Rectal smooth muscle tissue (tissue), 1 donor: Measurements from ENCODE around the gene ACOXL.

Experiments used
- H3K27ac ChIP-seq: one replicate; pipeline ENCODE4 v1.7.0; 2013; ENCODE audit warnings: low read depth, low read length, inconsistent platforms
- H3K27me3 ChIP-seq: one replicate; pipeline ENCODE4 v1.7.0; 2013; ENCODE audit warnings: low read length; ENCODE audit not compliant: control insufficient read depth, insufficient read depth
- H3K36me3 ChIP-seq: one replicate; pipeline ENCODE4 v1.7.0; 2013; ENCODE audit warnings: low read length; ENCODE audit not compliant: control insufficient read depth, insufficient read depth
- H3K4me1 ChIP-seq: one replicate; pipeline ENCODE4 v1.7.0; 2013; ENCODE audit warnings: low read length; ENCODE audit not compliant: control insufficient read depth, insufficient read depth
- H3K4me3 ChIP-seq: one replicate; pipeline ENCODE4 v1.7.0; 2013; ENCODE audit warnings: low read length
- H3K9ac ChIP-seq: one replicate; pipeline ENCODE4 v1.7.0; 2013; ENCODE audit warnings: low read length

ACOXL gene

DNA sequence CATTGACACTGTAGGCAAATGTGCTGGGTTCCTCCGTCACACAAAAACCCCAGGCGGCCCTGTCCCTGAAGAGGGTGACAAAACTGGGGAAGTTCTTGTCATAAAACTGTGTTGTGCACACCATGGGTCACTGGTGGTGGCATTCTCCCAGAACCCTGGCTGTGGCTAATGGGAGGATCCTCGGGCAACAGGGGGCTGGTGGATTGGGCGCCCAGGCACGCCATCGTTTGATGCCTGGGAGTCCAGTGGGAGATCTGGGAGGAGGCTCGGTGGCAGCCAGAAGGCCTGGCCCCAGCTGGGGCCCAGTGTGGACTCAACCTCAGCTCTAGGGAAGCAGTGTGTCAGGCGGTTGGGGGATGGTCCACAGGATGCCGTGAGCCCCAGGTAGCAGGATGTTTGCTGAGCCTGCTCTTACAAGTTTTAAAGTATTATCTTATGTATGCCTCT, 140.7 kb downstream of the ACOXL start:
- no peak overlapping the region for H3K4me3 ChIP-seq
- no peaks in the 10 kb centered on the region for H3K36me3 ChIP-seq
- no peak overlapping the region for H3K27ac ChIP-seq
- no peak overlapping the region for H3K9ac ChIP-seq
- no peaks in the 10 kb centered on the region for H3K4me1 ChIP-seq
- no peaks in the 10 kb centered on the region for H3K27me3 ChIP-seq

DNA sequence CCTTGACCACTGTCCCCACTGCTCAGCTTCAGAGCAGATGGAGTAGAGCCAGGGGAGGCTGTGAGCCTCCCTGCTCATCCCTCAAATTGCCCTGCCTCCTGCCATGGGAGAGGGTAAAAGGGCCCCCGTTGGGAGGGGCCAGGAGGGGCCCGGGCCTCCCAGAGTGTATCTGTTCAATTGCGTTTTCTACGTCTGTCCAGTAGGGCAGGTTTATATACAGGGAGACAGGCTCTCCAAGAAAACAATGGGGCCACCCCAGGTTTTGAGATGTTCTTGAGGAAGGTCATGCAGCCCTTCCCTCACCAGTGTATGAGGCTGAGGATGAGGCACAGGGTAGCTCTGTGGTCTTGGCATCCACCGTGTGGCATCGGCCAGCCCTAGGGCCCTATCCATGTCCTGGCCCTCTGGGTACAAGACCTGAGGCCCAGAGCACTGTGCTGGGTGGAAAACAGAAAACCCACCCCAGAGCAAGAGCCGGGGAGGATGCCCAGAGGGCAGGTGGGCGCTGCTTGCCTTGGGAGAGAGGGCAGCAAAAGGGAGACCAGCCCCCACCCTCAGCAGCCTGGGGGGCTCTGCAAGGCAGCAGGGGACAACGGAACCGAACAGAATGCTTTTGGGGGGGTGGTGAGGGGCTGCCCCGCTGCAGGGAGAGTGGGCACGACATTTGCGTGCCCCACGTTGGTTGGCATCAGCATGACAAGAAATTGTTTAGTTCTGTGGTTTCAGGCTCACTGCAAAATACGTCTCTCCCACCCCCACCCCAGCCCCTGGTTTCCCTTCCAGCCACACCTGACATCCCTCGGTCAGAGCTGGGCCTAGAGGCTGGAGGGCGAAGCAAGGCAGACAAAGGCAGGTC, 141.5 kb downstream of the ACOXL start:
- H3K27me3 ChIP-seq, result no peaks in the 10 kb centered on the region
- no peak overlapping the region for H3K9ac ChIP-seq
- H3K36me3 ChIP-seq, result no peaks in the 10 kb centered on the region
- no peaks in the 10 kb centered on the region for H3K4me1 ChIP-seq
- no peak overlapping the region for H3K27ac ChIP-seq
- no peak overlapping the region for H3K4me3 ChIP-seq

DNA sequence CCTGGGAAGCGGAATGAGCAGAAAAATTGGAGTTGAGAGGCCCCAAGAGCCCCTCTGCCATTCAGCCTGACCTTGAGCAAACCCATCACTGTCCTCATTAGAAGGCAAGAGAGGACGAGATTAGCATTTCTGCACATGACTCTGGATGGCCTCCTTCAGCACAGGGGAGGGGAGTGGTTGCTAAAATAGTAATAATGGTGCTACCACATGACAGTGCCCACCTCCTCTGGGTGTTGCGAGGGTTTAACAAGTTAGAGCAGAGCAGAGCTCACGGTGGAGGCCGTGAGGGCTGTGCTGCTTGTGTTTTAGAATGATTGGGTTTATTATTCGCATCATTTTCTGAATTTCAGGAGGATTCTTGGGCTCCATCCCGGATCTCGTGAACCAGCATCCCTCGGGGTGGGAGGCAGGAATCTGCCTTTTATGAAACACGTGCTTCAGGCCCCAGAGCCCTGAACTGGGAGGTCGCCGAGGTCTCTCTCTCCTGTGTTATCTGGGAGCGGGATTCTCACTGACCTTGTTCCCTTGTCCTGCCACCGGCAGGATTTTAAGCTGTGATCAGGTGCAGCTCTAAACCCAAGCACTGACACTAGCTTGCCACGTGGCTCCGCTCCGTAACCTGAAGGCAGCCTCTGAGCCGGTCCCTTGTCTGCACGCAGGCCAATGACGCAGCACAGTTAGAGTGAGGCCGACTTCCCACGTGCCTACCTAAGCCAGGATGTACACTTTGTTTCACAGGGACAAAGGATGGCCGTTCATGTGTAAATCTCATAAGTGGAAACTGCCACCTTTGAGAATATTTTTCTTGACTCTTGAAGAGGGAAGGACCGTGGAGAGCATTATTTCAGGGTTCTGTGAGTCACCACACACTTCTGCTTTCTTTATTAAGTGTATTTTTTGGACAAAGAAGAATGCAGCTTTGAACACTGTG, 142.3 kb downstream of the ACOXL start:
- Histone ChIP-seq H3K4me3 (no peak overlapping the region), H3K27ac (no peak overlapping the region), H3K9ac (no peak overlapping the region), H3K27me3 (no peaks in the 10 kb centered on the region), H3K4me1 (no peaks in the 10 kb centered on the region), H3K36me3 (no peaks in the 10 kb centered on the region)

GRCh38 chr2:110875384-110875725, 143.0 kb downstream of the ACOXL start:
- Histone ChIP-seq H3K4me3 (no peak overlapping the region), H3K27ac (no peak overlapping the region), H3K4me1 (no peaks in the 10 kb centered on the region), H3K27me3 (no peaks in the 10 kb centered on the region), H3K36me3 (no peaks in the 10 kb centered on the region), H3K9ac (no peak overlapping the region)

DNA sequence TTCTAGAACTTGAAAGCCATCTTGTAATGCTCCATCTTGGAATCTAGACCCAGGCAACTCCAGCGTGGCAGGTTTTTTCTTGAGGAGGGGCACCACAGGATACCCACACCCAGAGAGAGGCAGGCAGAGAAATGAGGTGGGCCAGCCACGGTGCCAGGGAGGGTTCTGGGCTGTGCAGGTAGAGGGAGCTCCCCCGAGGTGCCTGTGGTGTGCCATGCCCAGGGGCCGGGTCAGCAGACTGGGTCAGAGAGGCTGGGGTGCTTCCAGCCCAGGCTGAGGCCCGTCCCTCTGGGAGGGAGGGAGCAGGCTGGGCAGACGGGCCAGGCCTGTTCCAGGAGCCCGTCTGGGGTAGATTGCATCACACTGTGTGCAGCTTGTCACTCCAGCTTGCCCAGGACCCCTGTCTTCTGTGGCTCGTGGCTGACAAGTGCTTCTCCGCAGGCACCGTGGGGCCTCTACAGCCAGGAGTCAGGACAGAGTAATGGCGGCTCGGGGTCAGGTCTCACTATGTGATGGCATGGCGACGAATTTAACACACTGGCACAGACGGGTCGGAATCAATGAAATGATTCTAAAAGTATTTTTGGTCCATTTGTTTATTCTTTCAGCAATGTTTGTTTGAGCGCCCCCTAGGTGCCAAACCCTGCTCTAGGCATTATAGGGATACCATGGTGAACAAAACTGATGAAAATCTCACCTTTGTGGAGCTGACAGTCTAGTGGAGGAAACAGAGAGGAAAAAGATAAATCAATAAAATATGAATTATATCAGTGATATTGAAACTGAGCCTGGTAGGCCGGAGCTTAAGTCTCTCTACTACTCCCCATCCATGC, 144.0 kb downstream of the ACOXL start:
- H3K9ac ChIP-seq, result no peak overlapping the region
- no peaks in the 10 kb centered on the region for H3K36me3 ChIP-seq
- no peaks in the 10 kb centered on the region for H3K27me3 ChIP-seq
- no peaks in the 10 kb centered on the region for H3K4me1 ChIP-seq
- H3K4me3 ChIP-seq, result no peak overlapping the region
- H3K27ac ChIP-seq, result no peak overlapping the region

DNA sequence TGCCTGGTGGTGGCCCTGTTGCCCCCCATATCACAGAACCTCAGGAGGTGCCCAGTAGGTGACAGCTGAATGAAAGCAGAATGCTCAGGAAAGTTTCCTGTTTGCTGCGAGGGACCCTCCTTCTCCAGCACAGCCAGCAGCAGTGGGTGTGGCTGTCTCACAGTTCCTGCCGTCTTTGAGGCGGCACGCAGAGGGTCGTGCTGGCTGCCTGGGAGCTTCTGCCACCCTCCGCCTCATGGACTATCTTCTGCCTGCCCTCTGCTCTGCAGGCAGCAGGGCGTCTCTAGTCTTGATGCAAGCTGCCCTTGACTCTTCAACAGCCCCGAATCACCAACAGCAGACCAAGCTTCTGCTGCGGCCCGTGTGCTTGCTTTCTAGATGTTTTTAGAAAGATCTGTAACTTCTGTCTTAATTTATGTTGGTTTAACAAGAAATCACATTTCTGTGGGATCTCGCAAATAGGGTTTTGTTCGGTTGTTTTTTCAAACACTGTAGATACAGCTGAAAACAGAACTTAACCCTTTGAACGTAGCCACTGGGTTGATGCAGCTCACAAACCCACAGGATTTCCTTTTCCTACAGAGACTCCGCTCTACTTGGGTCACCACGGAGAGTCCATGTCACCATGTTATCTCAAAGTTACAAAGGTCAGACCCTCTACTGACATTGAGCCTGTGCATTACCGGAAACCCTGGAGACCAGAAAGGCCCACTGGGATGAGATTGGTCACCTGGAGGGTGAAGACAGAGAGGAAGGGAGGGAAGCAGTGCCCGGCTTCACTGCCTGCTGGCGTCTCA, 144.9 kb downstream of the ACOXL start:
- Histone ChIP-seq H3K36me3 (no peaks in the 10 kb centered on the region), H3K4me1 (no peaks in the 10 kb centered on the region), H3K27me3 (no peaks in the 10 kb centered on the region), H3K9ac (no peak overlapping the region), H3K4me3 (no peak overlapping the region), H3K27ac (no peak overlapping the region)

- Histone ChIP-seq H3K9ac (no peak overlapping the region), H3K36me3 (no peaks in the 10 kb centered on the region), H3K4me1 (no peaks in the 10 kb centered on the region), H3K27me3 (no peaks in the 10 kb centered on the region), H3K4me3 (no peak overlapping the region), H3K27ac (no peak overlapping the region)
Measured at GRCh38 chr2:110878150-110878549, 145.8 kb downstream of the ACOXL start.

GRCh38 chr2:110881908-110882307, 149.5 kb downstream of the ACOXL start:
- no peaks in the 10 kb centered on the region for H3K36me3 ChIP-seq
- no peaks in the 10 kb centered on the region for H3K27me3 ChIP-seq
- no peaks in the 10 kb centered on the region for H3K4me1 ChIP-seq
- no peak overlapping the region for H3K27ac ChIP-seq
- no peak overlapping the region for H3K9ac ChIP-seq
- H3K4me3 ChIP-seq, result no peak overlapping the region

GRCh38 chr2:110883406-110883805, 151.0 kb downstream of the ACOXL start:
- Histone ChIP-seq H3K27me3 (no peaks in the 10 kb centered on the region), H3K36me3 (no peaks in the 10 kb centered on the region), H3K4me3 (no peak overlapping the region), H3K4me1 (no peaks in the 10 kb centered on the region), H3K9ac (no peak overlapping the region), H3K27ac (no peak overlapping the region)

DNA sequence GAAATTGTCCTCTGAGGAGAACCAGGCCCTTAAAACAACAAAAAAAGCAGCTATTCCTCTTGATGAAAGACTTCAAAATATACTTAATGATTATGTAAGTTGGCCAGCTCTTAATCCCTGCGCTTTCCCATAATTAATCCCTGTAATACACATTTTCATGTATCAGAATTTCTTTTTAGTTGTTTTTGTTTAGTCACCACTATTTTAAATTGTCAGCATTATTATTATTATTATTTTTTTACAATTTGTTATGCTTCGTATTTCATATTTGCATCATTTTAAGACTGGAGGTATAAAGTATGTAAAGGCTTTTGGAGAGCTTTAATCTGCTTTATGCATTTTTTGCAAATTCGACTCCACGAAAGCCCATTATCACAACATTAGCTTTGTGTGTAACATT, 152.9 kb downstream of the ACOXL start:
- Histone ChIP-seq H3K27me3 (no peaks in the 10 kb centered on the region), H3K27ac (no peak overlapping the region), H3K4me3 (no peak overlapping the region), H3K9ac (no peak overlapping the region), H3K4me1 (no peaks in the 10 kb centered on the region), H3K36me3 (no peaks in the 10 kb centered on the region)

DNA sequence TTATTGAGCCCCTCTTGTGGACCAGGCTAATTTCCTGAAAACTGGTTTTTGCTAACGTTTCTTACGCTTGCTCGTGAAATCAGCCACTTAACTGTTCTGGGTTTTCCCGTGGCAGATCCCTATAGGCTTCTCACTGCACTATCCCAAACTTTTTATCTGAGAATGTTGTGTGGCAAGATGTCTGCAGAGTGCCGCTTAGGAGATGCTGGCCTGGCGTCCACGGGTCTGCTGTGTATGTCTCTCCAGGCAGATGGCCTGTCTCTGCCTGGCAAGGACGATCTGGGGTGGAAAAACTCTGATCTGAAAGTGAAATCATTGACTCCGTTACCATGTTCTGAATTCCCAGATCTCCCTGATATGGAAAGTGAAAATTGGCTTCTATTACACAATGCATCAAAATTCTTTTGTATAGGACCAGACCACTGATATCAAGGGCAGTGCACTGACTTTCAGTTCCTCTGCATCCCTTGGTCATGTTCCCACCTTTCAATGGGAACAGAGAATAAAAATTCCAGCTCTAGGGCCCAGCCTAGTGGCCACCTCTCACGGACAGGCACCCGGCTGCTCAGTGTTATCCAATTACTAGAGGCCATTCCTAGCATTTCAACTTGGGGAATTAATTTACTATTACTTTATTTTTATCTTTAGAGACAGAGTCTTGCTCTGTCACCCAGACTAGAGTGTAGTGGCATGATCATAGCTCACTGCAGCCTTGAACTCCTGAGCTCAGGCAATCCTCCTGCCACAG, 154.6 kb downstream of the ACOXL start:
- no peaks in the 10 kb centered on the region for H3K27me3 ChIP-seq
- H3K27ac ChIP-seq, result no peak overlapping the region
- H3K36me3 ChIP-seq, result no peaks in the 10 kb centered on the region
- H3K9ac ChIP-seq, result no peak overlapping the region
- no peaks in the 10 kb centered on the region for H3K4me1 ChIP-seq
- no peak overlapping the region for H3K4me3 ChIP-seq
